Hepatocyte (in vitro differentiated cells): Measurements from ENCODE around the gene DAB1. TPM values are rescaled to one million over a fixed set of nuclear protein-coding genes. Genes with fewer than 3 reads are reported as not detected.

Experiments
- DNase-seq: peaks from one replicate; pipeline ENCODE4 v3.0.0-alpha.2; 2016; ENCODE audit warnings: low spot score
- H2AFZ ChIP-seq: fragments of 200-600 bp; sonication (generic); 2 replicates; pipeline ENCODE4 v1.6.0; 2016; ENCODE audit warnings: antibody characterized with exemption, mild to moderate bottlenecking
- H3K27ac ChIP-seq: fragments of 200-600 bp; sonication (generic); 2 replicates; pipeline ENCODE4 v1.5.1; 2016; ENCODE audit warnings: mild to moderate bottlenecking
- H3K27me3 ChIP-seq: fragments of 200-600 bp; sonication (generic); 2 replicates; pipeline ENCODE4 v1.6.1; 2016
- H3K36me3 ChIP-seq: fragments of 200-600 bp; sonication (generic); replicated peaks from 2 replicates; pipeline ENCODE4 v1.5.1; 2016; ENCODE audit warnings: low read depth; ENCODE audit not compliant: insufficient read depth
- H3K4me1 ChIP-seq: fragments of 200-600 bp; sonication (generic); 2 replicates; pipeline ENCODE4 v1.5.1; 2016; ENCODE audit warnings: mild to moderate bottlenecking, moderate library complexity; ENCODE audit not compliant: insufficient read depth
- H3K4me2 ChIP-seq: fragments of 200-600 bp; sonication (generic); 2 replicates; pipeline ENCODE4 v1.6.0; 2016
- H3K4me3 ChIP-seq: fragments of 200-600 bp; sonication (generic); 2 replicates; pipeline ENCODE4 v1.5.1; 2016; ENCODE audit warnings: mild to moderate bottlenecking
- H3K79me2 ChIP-seq: fragments of 200-600 bp; sonication (generic); 2 replicates; pipeline ENCODE4 v1.6.0; 2017; ENCODE audit warnings: mild to moderate bottlenecking
- H3K9me2 ChIP-seq: fragments of 200-600 bp; sonication (generic); replicated peaks from 2 replicates; pipeline ENCODE4 v1.6.0; 2017; ENCODE audit warnings: mild to moderate bottlenecking; ENCODE audit not compliant: insufficient read depth
- H3K9me3 ChIP-seq: fragments of 200-600 bp; sonication (generic); 2 replicates; pipeline ENCODE4 v1.5.1; 2016; ENCODE audit warnings: low read depth, mild to moderate bottlenecking
- H4K20me1 ChIP-seq: fragments of 200-600 bp; sonication (generic); 2 replicates; pipeline ENCODE4 v1.6.0; 2016; ENCODE audit warnings: mild to moderate bottlenecking; ENCODE audit not compliant: insufficient read depth, poor library complexity, severe bottlenecking
- EZH2 ChIP-seq: fragments of 200-600 bp; sonication (generic); IDR thresholded peaks from 2 replicates; pipeline ENCODE4 v1.6.1; 2016; ENCODE audit warnings: antibody characterized with exemption, mild to moderate bottlenecking, borderline replicate concordance
- EZH2phosphoT487 ChIP-seq: fragments of 200-600 bp; sonication (generic); IDR thresholded peaks from one replicate; pipeline ENCODE4 v1.6.1; 2018; ENCODE audit warnings: antibody characterized with exemption, mild to moderate bottlenecking, low read depth, moderate library complexity; ENCODE audit not compliant: unreplicated experiment, severe bottlenecking
- WGBS: methylation state at CpG from one replicate; pipeline ENCODE4 v1.1.6; 2016; ENCODE audit warnings: low lambda C conversion rate; ENCODE audit errors: missing lambda C conversion rate; 5-methylcytosine and 5-hydroxymethylcytosine counted together
- polyA plus RNA-seq: library from polyadenylated mRNA; unstranded; fragments of >200 nt; fragmentation: Nextera tagmentation; extraction: Ambion mirVana; gene quantifications from 2 replicates; pipeline ENCODE4 v1.2.1, GENCODE V29; 2016
- total RNA-seq: library from RNA; depleted of rRNA; stranded (reverse); fragments of >200 nt; gene quantifications from 2 replicates; pipeline ENCODE4 v1.2.3, GENCODE V29; 2014
- TF ChIP-seq, protein P1 (sequence below): fragments of 200-600 bp; sonication (generic); IDR thresholded peaks from 2 replicates; pipeline ENCODE4 v1.5.1; 2016; ENCODE audit warnings: antibody characterized with exemption, mild to moderate bottlenecking; ENCODE audit not compliant: poor library complexity

Gene DAB1
- total and polyA plus RNA-seq, 2 experiments from 2014 or later = 19.5 to 37.6 TPM

- Histone ChIP-seq H3K4me2 (no peak overlapping the region), H3K79me2 (no peaks in the 10 kb centered on the region)
- WGBS = 79% methylated on average over 5 of the region's 5 CpGs
Measured at GRCh38 chr1:57019236-57019839, 404.5 kb downstream of the DAB1 start.

DNA sequence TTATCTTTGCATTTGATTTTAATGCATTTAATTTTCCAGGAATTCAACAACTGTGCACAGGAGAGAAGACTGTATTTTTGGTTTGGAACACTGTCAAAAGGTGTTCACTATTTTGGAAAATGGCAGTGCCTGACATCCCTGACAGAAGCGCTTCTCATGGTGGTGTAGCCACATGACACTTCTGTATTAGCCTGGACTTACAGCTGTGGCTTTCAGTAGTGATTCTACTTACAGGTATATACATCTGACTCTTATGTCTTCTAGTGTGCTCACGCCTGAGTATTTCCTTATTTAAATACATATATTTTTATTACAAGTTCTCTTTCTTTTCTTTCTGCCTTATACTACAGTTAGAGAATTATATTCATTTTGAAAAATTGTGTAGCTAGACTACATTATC, 405.7 kb downstream of the DAB1 start:
- Histone ChIP-seq H3K36me3 (no peaks in the 10 kb centered on the region), H3K9me3 (no peaks in the 10 kb centered on the region), H3K9me2 (no peaks in the 10 kb centered on the region), H3K79me2 (no peaks in the 10 kb centered on the region), H3K4me1 (no peaks in the 10 kb centered on the region), H3K4me3 (no peak overlapping the region), H3K4me2 (no peak overlapping the region), H2AFZ (no peak overlapping the region), H3K27ac (no peak overlapping the region), H3K27me3 (no peaks in the 10 kb centered on the region), H4K20me1 (no peaks in the 10 kb centered on the region)
- 90% methylated on average over 2 of the region's 2 CpGs for WGBS
- TF ChIP-seq, protein P1, sequence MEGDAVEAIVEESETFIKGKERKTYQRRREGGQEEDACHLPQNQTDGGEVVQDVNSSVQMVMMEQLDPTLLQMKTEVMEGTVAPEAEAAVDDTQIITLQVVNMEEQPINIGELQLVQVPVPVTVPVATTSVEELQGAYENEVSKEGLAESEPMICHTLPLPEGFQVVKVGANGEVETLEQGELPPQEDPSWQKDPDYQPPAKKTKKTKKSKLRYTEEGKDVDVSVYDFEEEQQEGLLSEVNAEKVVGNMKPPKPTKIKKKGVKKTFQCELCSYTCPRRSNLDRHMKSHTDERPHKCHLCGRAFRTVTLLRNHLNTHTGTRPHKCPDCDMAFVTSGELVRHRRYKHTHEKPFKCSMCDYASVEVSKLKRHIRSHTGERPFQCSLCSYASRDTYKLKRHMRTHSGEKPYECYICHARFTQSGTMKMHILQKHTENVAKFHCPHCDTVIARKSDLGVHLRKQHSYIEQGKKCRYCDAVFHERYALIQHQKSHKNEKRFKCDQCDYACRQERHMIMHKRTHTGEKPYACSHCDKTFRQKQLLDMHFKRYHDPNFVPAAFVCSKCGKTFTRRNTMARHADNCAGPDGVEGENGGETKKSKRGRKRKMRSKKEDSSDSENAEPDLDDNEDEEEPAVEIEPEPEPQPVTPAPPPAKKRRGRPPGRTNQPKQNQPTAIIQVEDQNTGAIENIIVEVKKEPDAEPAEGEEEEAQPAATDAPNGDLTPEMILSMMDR = no peak
- TF ChIP-seq EZH2 (no peak), EZH2phosphoT487 (no peak)
- DNase-seq = no peak

More at GRCh38 chr1:57019236-57019839, 404.5 kb downstream of the DAB1 start:
- H3K4me1 ChIP-seq = no peaks in the 10 kb centered on the region
- no peaks in the 10 kb centered on the region for H3K9me3 ChIP-seq
- H2AFZ ChIP-seq = no peak overlapping the region
- no peaks in the 10 kb centered on the region for H3K27me3 ChIP-seq
- H3K36me3 ChIP-seq = no peaks in the 10 kb centered on the region
- H3K4me3 ChIP-seq = no peak overlapping the region
- no peaks in the 10 kb centered on the region for H4K20me1 ChIP-seq
- no peaks in the 10 kb centered on the region for H3K9me2 ChIP-seq
- TF ChIP-seq, protein P1 = no peak
- TF ChIP-seq EZH2 (no peak), EZH2phosphoT487 (no peak)
- H3K27ac ChIP-seq = no peak overlapping the region
- DNase-seq = no peak

DNA sequence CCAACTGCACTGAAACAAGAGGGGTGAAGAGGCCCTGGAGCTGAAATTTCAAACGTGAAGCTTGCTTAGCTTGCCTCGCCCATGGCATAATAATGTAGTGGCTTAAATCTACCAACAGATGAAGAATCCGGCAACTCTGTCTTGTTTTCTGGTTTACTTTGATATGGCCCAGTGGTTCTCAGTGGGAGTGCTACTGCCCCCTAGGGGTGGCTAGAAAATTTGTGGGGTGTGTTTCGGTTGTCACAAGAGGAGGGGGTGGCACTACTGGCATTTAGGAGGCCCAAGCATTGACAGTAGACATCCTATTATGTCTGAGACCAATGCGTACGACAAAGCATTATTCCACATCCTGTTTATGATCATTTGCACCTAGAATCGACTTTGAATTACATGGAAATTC, 406.1 kb downstream of the DAB1 start:
- no peak for TF ChIP-seq EZH2phosphoT487
- TF ChIP-seq EZH2 = no peak
- TF ChIP-seq, protein P1 = no peak
- Histone ChIP-seq H4K20me1 (no peaks in the 10 kb centered on the region), H3K4me2 (no peak overlapping the region), H3K9me3 (no peaks in the 10 kb centered on the region), H3K4me3 (no peak overlapping the region), H3K36me3 (no peaks in the 10 kb centered on the region), H3K27ac (no peak overlapping the region), H3K9me2 (no peaks in the 10 kb centered on the region), H3K27me3 (no peaks in the 10 kb centered on the region), H3K79me2 (no peaks in the 10 kb centered on the region), H3K4me1 (no peaks in the 10 kb centered on the region), H2AFZ (no peak overlapping the region)
- DNase-seq = no peak
- WGBS = 93% methylated on average over 7 of the region's 7 CpGs
